Endothelial cell of umbilical vein (primary cell): ENCODE results near the gene DOP1A. TPM values are rescaled to one million over a fixed set of nuclear protein-coding genes. Genes with fewer than 3 reads are reported as not detected.

Experiments
- BruUV-seq: library from RNA; stranded (reverse); fragments of 400-500 nt; replicated peaks from 2 replicates; lab custom pipeline; 2021; lab: Mats Ljungman, UMichigan
- CTCF ChIA-PET: fragments of 300-600, 350-600 bp; sonication (Branson Sonifier 250); formaldehyde crosslinking; loops from one replicate; lab custom pipeline; 2021; ENCODE audit warnings: antibody characterized with exemption, inconsistent platforms; lab: Charles Lee
- POLR2A ChIA-PET: fragments of 300-600, 350-600 bp; sonication (Branson Sonifier 250); formaldehyde crosslinking; loops from one replicate; lab custom pipeline; 2021; ENCODE audit warnings: antibody characterized with exemption, inconsistent platforms; lab: Charles Lee
- DNase-seq: peaks from one replicate; pipeline ENCODE4 v3.0.0-alpha.2; 2011; ENCODE audit warnings: low read depth, low spot score
- FAIRE-seq: peaks from 2 replicates; lab custom pipeline; 2011; peaks lifted over from hg19 to GRCh38; lab: Jason Lieb, UNC
- H2AFZ ChIP-seq: 2 replicates; pipeline ENCODE4 v1.6.0; 2012; ENCODE audit warnings: low read depth, low read length, control low read depth, inconsistent platforms
- H3K27ac ChIP-seq: 2 replicates; pipeline ENCODE4 v1.5.1; 2011; ENCODE audit warnings: low read depth, mild to moderate bottlenecking, control low read depth, low read length, moderate library complexity; ENCODE audit not compliant: insufficient read depth
- H3K27me3 ChIP-seq, 2 experiments: 2 replicates each; pipeline versions ENCODE4 v1.6.0 to v1.6.1; 2011; ENCODE audit warnings: low read length in 2 of 2, mixed read lengths in 1 of 2; ENCODE audit not compliant: control insufficient read depth in 2 of 2, insufficient read depth in 2 of 2
- H3K36me3 ChIP-seq, 2 experiments: 2 replicates in 1 of 2; 3 replicates in 1 of 2; pipeline ENCODE4 v1.5.1; 2011; ENCODE audit warnings: low read length in 2 of 2, mild to moderate bottlenecking in 1 of 2, moderate library complexity in 1 of 2; ENCODE audit not compliant: control insufficient read depth in 2 of 2, insufficient read depth in 2 of 2; ENCODE audit errors: extremely low read depth in 1 of 2
- H3K4me1 ChIP-seq: 3 replicates; pipeline ENCODE4 v1.5.1; 2011; ENCODE audit warnings: mild to moderate bottlenecking, low read length; ENCODE audit not compliant: control insufficient read depth, insufficient read depth; ENCODE audit errors: extremely low read depth
- H3K4me2 ChIP-seq: 2 replicates; pipeline ENCODE4 v1.6.1; 2011; ENCODE audit warnings: low read length, control low read depth, mixed read lengths; ENCODE audit not compliant: insufficient read depth
- H3K4me3 ChIP-seq, 3 experiments: fragments of 200-600 bp in 1 of 3; sonication (generic), shearing (Covaris generic) in 1 of 3; replicated peaks in 1 of 3; 2 replicates each; pipeline ENCODE4 v1.5.1; 2011 to 2016; ENCODE audit warnings: control low read depth in 3 of 3, low read length in 3 of 3, mild to moderate bottlenecking in 2 of 3, inconsistent platforms in 1 of 3, low read depth in 1 of 3, moderate library complexity in 1 of 3; ENCODE audit not compliant: insufficient read depth in 1 of 3
- H3K79me2 ChIP-seq: 2 replicates; pipeline ENCODE4 v1.6.0; 2012; ENCODE audit warnings: low read length, inconsistent platforms; ENCODE audit not compliant: control insufficient read depth, insufficient read depth
- H3K9ac ChIP-seq: replicated peaks from 2 replicates; pipeline ENCODE3; 2011; ENCODE audit warnings: low read length, control low read depth; ENCODE audit not compliant: insufficient read depth; ENCODE audit errors: extremely low read depth
- H3K9me1 ChIP-seq: replicated peaks from 3 replicates; pipeline ENCODE4 v1.6.0; 2011; ENCODE audit warnings: mild to moderate bottlenecking, low read length; ENCODE audit not compliant: control insufficient read depth, insufficient read depth; ENCODE audit errors: extremely low read depth
- H3K9me3 ChIP-seq: replicated peaks from 2 replicates; pipeline ENCODE4 v1.5.1; 2012; ENCODE audit warnings: low read length, inconsistent platforms; ENCODE audit not compliant: control insufficient read depth, insufficient read depth
- H4K20me1 ChIP-seq: replicated peaks from 2 replicates; pipeline ENCODE3; 2011; ENCODE audit warnings: mild to moderate bottlenecking, low read length; ENCODE audit not compliant: control insufficient read depth, insufficient read depth; ENCODE audit errors: extremely low read depth
- EZH2 ChIP-seq: IDR thresholded peaks from 2 replicates; pipeline ENCODE4 v1.6.1; 2012; ENCODE audit warnings: borderline replicate concordance, low read depth, mild to moderate bottlenecking, moderate library complexity, low read length, inconsistent platforms; ENCODE audit not compliant: severe bottlenecking
- FOS ChIP-seq: IDR thresholded peaks from 2 replicates; pipeline ENCODE4 v1.6.1; 2011; ENCODE audit warnings: mild to moderate bottlenecking, low read length, moderate library complexity, borderline replicate concordance; ENCODE audit not compliant: insufficient read depth
- GATA2 ChIP-seq: IDR thresholded peaks from 2 replicates; pipeline ENCODE4 v1.7.0; 2011; ENCODE audit warnings: low read depth, mild to moderate bottlenecking, moderate library complexity, mixed read lengths, low read length; ENCODE audit not compliant: insufficient read length, insufficient read depth
- JUN ChIP-seq: IDR thresholded peaks from 2 replicates; pipeline ENCODE4 v1.6.1; 2011; ENCODE audit warnings: borderline replicate concordance, low read depth; ENCODE audit not compliant: insufficient read length, insufficient read depth
- MYC ChIP-seq: IDR thresholded peaks from one replicate; pipeline ENCODE4 v1.6.1; 2011; ENCODE audit warnings: mild to moderate bottlenecking, low read depth, low read length
- POLR2A ChIP-seq: IDR thresholded peaks from 2 replicates; pipeline ENCODE4 v1.6.1; 2012; ENCODE audit warnings: low read depth, mild to moderate bottlenecking, control low read depth, low read length
- POLR2AphosphoS5 ChIP-seq: IDR thresholded peaks from 2 replicates; pipeline ENCODE4 v1.6.1; 2012; ENCODE audit warnings: low read depth, mild to moderate bottlenecking, control low read depth, low read length, moderate library complexity; ENCODE audit not compliant: insufficient read depth
- dilution Hi-C: fragments of 300-500 bp; cut with MboI; formaldehyde crosslinking; loops from one replicate; pipeline ENCODE4 v1.15.0; 2019; ENCODE audit warnings: low sequenced_read_pairs; ENCODE audit not compliant: extremely low pct_ligation_motif_present
- intact Hi-C: fragments of 100-400 bp; cut with micrococcal nuclease; formaldehyde crosslinking; loops from one replicate; pipeline ENCODE4 v1.10.0; 2022
- polyA plus RNA-seq, 4 experiments: library from polyadenylated mRNA; depleted of rRNA in 3 of 4; stranded (reverse) in 3 of 4; unstranded in 1 of 4; fragments of >200 nt; gene quantifications; 2 replicates each; pipeline versions ENCODE4 v1.2.1 to v1.2.3, GENCODE V29; 2011 to 2012; ENCODE audit warnings: missing spikeins in 1 of 4
- total RNA-seq: library from RNA; stranded (reverse); gene quantifications from 2 replicates; pipeline ENCODE4 v1.2.3, GENCODE V29; 2021
- TF ChIP-seq, protein P1 (sequence below), 2 donors: IDR thresholded peaks; 1 replicate in 1 of 2; 2 replicates in 1 of 2; pipeline ENCODE4 v1.5.1; 2011; ENCODE audit warnings: low read length in 2 of 2, mild to moderate bottlenecking in 2 of 2, moderate library complexity in 2 of 2, control low read depth in 1 of 2, inconsistent platforms in 1 of 2, low read depth in 1 of 2; ENCODE audit not compliant: insufficient read depth in 1 of 2; ENCODE audit errors: extremely low read depth in 1 of 2
- TF ChIP-seq, protein P2 (sequence below): IDR thresholded peaks from 2 replicates; pipeline ENCODE4 v1.6.1; 2011; ENCODE audit not compliant: insufficient read depth, insufficient read length

Gene DOP1A
- total and polyA plus RNA-seq, 2 donors (not counting 3 experiments of a cell fraction or from before 2014, with no cell fraction given): 6.3 to 12.3 TPM

DNA sequence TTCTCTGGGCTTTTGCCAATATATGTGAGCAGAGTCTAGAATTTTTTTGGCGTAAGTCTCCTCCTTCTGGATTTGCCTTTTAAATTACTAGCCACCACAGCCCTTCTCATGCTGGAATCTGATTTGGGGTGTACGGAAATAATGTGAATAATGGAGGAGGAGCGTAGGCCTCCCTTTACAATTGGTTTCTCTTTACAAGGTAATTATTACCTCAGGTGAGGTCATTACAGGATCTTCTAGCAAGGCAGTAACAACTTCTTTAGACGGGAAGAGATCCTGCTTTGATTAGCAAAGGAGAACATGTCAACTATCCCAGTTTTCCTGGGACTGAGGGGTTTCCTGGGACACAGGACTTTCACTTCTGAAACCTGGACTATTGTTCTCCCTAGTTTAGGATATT is 134.6 kb downstream of the DOP1A start:
- FAIRE-seq: no peak
- dilution Hi-C loops: loop anchor here (25.0 kb wide), 1 partner anchor 310 kb away; the partner anchor contains the start of gene PRSS35
- CTCF ChIA-PET: no interaction called here
- no peaks in the 10 kb centered on the region for H3K9me1 ChIP-seq
- H4K20me1 ChIP-seq: no peaks in the 10 kb centered on the region
- no peak for DNase-seq
- H3K27me3 ChIP-seq: no peaks in the 10 kb centered on the region
- no TSS peak for BruUV-seq
- H3K9ac ChIP-seq: no peak overlapping the region
- no peak overlapping the region for H2AFZ ChIP-seq
- H3K36me3 ChIP-seq: no peaks in the 10 kb centered on the region
- intact Hi-C loops: no loop called here
- POLR2A ChIA-PET: no interaction called here
- H3K4me1 ChIP-seq: peaks cover 26% of the 10 kb centered on the region
- no peak overlapping the region for H3K4me2 ChIP-seq
- no peaks in the 10 kb centered on the region for H3K9me3 ChIP-seq
- no peaks in the 10 kb centered on the region for H3K79me2 ChIP-seq
- H3K4me3 ChIP-seq: no peak overlapping the region
- H3K27ac ChIP-seq: no peak overlapping the region
- TF ChIP-seq JUN (no peak), GATA2 (no peak), EZH2 (no peak), POLR2AphosphoS5 (no peak), FOS (no peak), POLR2A (no peak), MYC (no peak)
- TF ChIP-seq, protein P1, sequence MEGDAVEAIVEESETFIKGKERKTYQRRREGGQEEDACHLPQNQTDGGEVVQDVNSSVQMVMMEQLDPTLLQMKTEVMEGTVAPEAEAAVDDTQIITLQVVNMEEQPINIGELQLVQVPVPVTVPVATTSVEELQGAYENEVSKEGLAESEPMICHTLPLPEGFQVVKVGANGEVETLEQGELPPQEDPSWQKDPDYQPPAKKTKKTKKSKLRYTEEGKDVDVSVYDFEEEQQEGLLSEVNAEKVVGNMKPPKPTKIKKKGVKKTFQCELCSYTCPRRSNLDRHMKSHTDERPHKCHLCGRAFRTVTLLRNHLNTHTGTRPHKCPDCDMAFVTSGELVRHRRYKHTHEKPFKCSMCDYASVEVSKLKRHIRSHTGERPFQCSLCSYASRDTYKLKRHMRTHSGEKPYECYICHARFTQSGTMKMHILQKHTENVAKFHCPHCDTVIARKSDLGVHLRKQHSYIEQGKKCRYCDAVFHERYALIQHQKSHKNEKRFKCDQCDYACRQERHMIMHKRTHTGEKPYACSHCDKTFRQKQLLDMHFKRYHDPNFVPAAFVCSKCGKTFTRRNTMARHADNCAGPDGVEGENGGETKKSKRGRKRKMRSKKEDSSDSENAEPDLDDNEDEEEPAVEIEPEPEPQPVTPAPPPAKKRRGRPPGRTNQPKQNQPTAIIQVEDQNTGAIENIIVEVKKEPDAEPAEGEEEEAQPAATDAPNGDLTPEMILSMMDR (IDR thresholded peaks at IDR 0.05; ENCODE audit: extremely low read depth in 1 of 2, insufficient read depth in 1 of 2, low read depth in 1 of 2, low read length in 2 of 2): no peak
- TF ChIP-seq, protein P2, sequence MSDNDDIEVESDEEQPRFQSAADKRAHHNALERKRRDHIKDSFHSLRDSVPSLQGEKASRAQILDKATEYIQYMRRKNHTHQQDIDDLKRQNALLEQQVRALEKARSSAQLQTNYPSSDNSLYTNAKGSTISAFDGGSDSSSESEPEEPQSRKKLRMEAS: no peak
